Body of pancreas (tissue), 4 donors: ENCODE results near the gene ENDOD1. TPM values are rescaled to one million over a fixed set of nuclear protein-coding genes. Genes with fewer than 3 reads are reported as not detected.

Experiments used
- ATAC-seq: fragments of 150-250 bp; one replicate; pipeline ENCODE4 v1.9.1; 2016
- DNase-seq, 4 donors: peaks; one replicate each; pipeline ENCODE4 v3.0.0-alpha.2; 2019
- H3K27ac ChIP-seq, 4 donors: fragments of 200-600 bp; sonication (generic); 1 replicate in 3 of 4; 2 replicates in 1 of 4; pipeline versions ENCODE4 v1.5.1 to v1.6.1; 2016 to 2019; ENCODE audit warnings: mild to moderate bottlenecking in 1 of 4, mixed read lengths in 1 of 4, moderate library complexity in 1 of 4
- H3K27me3 ChIP-seq, 2 donors: fragments of 200-600 bp; sonication (generic); one replicate each; pipeline ENCODE4 v1.6.0; 2016; ENCODE audit warnings: mild to moderate bottlenecking in 1 of 2
- H3K36me3 ChIP-seq, 2 donors: fragments of 200-600 bp; sonication (generic); replicated peaks in 1 of 2; 2 replicates each; pipeline ENCODE4 v1.5.1; 2016; ENCODE audit warnings: low read depth in 2 of 2; ENCODE audit not compliant: insufficient read depth in 1 of 2
- H3K4me1 ChIP-seq: fragments of 200-600 bp; sonication (generic); one replicate; pipeline ENCODE4 v1.6.0; 2016
- H3K4me3 ChIP-seq, 2 donors: fragments of 200-600 bp; sonication (generic); 1 replicate in 1 of 2; 2 replicates in 1 of 2; pipeline ENCODE4 v1.5.1; 2016 to 2019
- H3K9me3 ChIP-seq, 3 donors: fragments of 200-600 bp; sonication (generic); 1 replicate in 2 of 3; 2 replicates in 1 of 3; pipeline ENCODE4 v1.5.1; 2016
- CTCF ChIP-seq, 7 experiments: fragments of 450-650 bp in 4 of 7; fragments of 200-600 bp in 3 of 7; sonication (generic) in 3 of 7; IDR thresholded peaks; one replicate each; pipeline ENCODE4 v1.5.1; 2016 to 2019; ENCODE audit warnings: antibody characterized with exemption in 7 of 7
- POLR2A ChIP-seq, 3 donors: fragments of 450-650 bp; IDR thresholded peaks; one replicate each; pipeline ENCODE4 v1.6.1; 2016; ENCODE audit warnings: antibody characterized with exemption in 3 of 3, mild to moderate bottlenecking in 2 of 3
- WGBS, 2 donors: methylation state at CpG; one replicate each; pipeline ENCODE4 v1.1.5; 2017; 5-methylcytosine and 5-hydroxymethylcytosine counted together
- intact Hi-C: fragments of 100-400 bp; cut with DNase I; formaldehyde crosslinking; loops from one replicate; pipeline ENCODE4 v1.15.1; 2023
- total RNA-seq, 2 donors: library from RNA; depleted of rRNA; stranded (reverse); fragments of >200 nt; gene quantifications; one replicate each; pipeline ENCODE4 v1.1.0, GENCODE V29; 2016

Gene ENDOD1
- total RNA-seq, 2 donors from 2014 or later: 8.6 to 13.7 TPM

- Histone ChIP-seq H3K36me3 (no peaks in the 10 kb centered on the region), H3K4me1 (no peaks in the 10 kb centered on the region), H3K4me3 (no peak overlapping the region), H3K9me3 (no peaks in the 10 kb centered on the region), H3K27me3 (no peaks in the 10 kb centered on the region), H3K27ac (no peak overlapping the region)
- intact Hi-C loops: no loop called here
- no peak for TF ChIP-seq POLR2A (IDR thresholded peaks at IDR 0.05)
- TF ChIP-seq CTCF (IDR thresholded peaks at IDR 0.05): no peak
- ATAC-seq (no peak), DNase-seq (no peak)
- 93 to 94% methylated on average over 8 of the region's 8 CpGs for WGBS, 2 donors
These were observed 31.7 kb upstream of the ENDOD1 start for GRCh38 chr11:95057959-95058358.

- no peaks in the 10 kb centered on the region for H3K36me3 ChIP-seq
- ATAC-seq (no peak), DNase-seq (no peak)
- no peak overlapping the region for H3K27ac ChIP-seq
- 65 to 81% methylated on average over 1 of the region's 1 CpG for WGBS, 2 donors
- H3K9me3 ChIP-seq: no peaks in the 10 kb centered on the region
- intact Hi-C loops: no loop called here
- TF ChIP-seq POLR2A (IDR thresholded peaks at IDR 0.05) (no peak), CTCF (IDR thresholded peaks at IDR 0.05) (no peak)
- no peaks in the 10 kb centered on the region for H3K27me3 ChIP-seq
- H3K4me3 ChIP-seq: no peak overlapping the region
- H3K4me1 ChIP-seq: no peaks in the 10 kb centered on the region
These were observed 31.0 kb upstream of the ENDOD1 start for GRCh38 chr11:95058621-95059020.

- Histone ChIP-seq H3K27ac (no peak overlapping the region), H3K36me3 (no peaks in the 10 kb centered on the region), H3K4me3 (no peak overlapping the region), H3K4me1 (no peaks in the 10 kb centered on the region), H3K27me3 (no peaks in the 10 kb centered on the region), H3K9me3 (no peaks in the 10 kb centered on the region)
- TF ChIP-seq CTCF (IDR thresholded peaks at IDR 0.05) (no peak), POLR2A (IDR thresholded peaks at IDR 0.05) (no peak)
- intact Hi-C loops: no loop called here
- ATAC-seq: no peak
- 71 to 82% methylated on average over 6 of the region's 6 CpGs for WGBS, 2 donors
- DNase-seq: no peak
These were observed 30.6 kb upstream of the ENDOD1 start for GRCh38 chr11:95059046-95059445.

GRCh38 chr11:95065336-95065735, 24.3 kb upstream of the ENDOD1 start:
- no peak for DNase-seq
- no peaks in the 10 kb centered on the region for H3K27me3 ChIP-seq
- intact Hi-C loops: no loop called here
- ATAC-seq: no peak
- no peaks in the 10 kb centered on the region for H3K9me3 ChIP-seq
- no peak overlapping the region for H3K27ac ChIP-seq
- no peak overlapping the region for H3K4me3 ChIP-seq
- no peaks in the 10 kb centered on the region for H3K36me3 ChIP-seq
- TF ChIP-seq POLR2A (IDR thresholded peaks at IDR 0.05): no peak
- no peak for TF ChIP-seq CTCF (IDR thresholded peaks at IDR 0.05)
- H3K4me1 ChIP-seq: peaks cover 12% of the 10 kb centered on the region
- 95 to 100% methylated on average over 1 of the region's 1 CpG for WGBS, 2 donors

GRCh38 chr11:95066716-95067038, 23.0 kb upstream of the ENDOD1 start, which contains the start of gene SRSF8:
TSS of gene SRSF8 (plus strand) at chr11:95066919. CDS start at chr11:95067227, 308 bp downstream.
- TF ChIP-seq POLR2A (IDR thresholded peaks at IDR 0.05) (no peak), CTCF (IDR thresholded peaks at IDR 0.05) (no peak)
- DNase-seq: no peak
- peak within 1 kb of the TSS; percentile 69 to 70 for H3K4me3 ChIP-seq
- peak within 1 kb of the TSS; percentile 95 to 99 (median 98) for H3K27ac ChIP-seq
- no peaks in the 10 kb centered on the region for H3K27me3 ChIP-seq
- intact Hi-C loops: no loop called here
- H3K4me1 ChIP-seq: peaks cover 17% of the 10 kb centered on the region
- no peaks in the 10 kb centered on the region for H3K36me3 ChIP-seq
- ATAC-seq: no peak
- 0% methylated on average over 4 of the region's 4 CpGs for WGBS, 2 donors
- H3K9me3 ChIP-seq: no peaks in the 10 kb centered on the region
